NB4 (cell line): ENCODE results near the gene WDR26.

Experiments used
- DNase-seq: peaks from one replicate; pipeline ENCODE4 v3.0.0; 2010; ENCODE audit warnings: low read depth
- H3K4me3 ChIP-seq: one replicate; pipeline ENCODE4 v1.5.1; 2011; ENCODE audit warnings: mild to moderate bottlenecking, low read depth, low read length, moderate library complexity
- MAX ChIP-seq: IDR thresholded peaks from 2 replicates; pipeline ENCODE4 v1.6.1; 2011; ENCODE audit warnings: low read depth, low read length
- MYC ChIP-seq: IDR thresholded peaks from 2 replicates; pipeline ENCODE4 v1.6.1; 2011; ENCODE audit warnings: low read depth, low read length
- POLR2A ChIP-seq: IDR thresholded peaks from 2 replicates; pipeline ENCODE4 v1.6.1; 2011; ENCODE audit warnings: mild to moderate bottlenecking; ENCODE audit not compliant: insufficient read length; ENCODE audit errors: extremely low read depth
- TF ChIP-seq, protein P1 (sequence below): IDR thresholded peaks from one replicate; pipeline ENCODE4 v1.5.1; 2012; ENCODE audit warnings: low read depth, low read length

Gene WDR26

DNA sequence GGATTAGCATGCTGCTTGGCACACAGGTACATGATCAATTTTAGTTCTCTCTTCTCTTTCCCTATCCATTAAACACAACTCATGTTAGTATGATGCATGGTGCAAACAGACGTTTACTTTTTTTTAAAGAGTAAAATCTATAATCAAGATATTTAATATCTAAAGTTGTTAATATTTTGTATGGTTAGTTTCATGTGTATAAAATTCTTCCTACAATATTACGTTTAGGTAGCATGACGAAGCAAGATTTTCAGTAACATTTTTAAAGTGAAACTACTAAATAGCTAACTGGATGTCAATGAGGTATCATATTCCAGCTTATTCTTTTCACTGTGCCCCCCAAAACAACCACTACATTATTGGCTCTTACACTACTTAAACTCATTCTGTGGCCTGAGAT is 41.3 kb downstream of the WDR26 start:
- no peak for TF ChIP-seq MYC
- TF ChIP-seq POLR2A, result no peak
- TF ChIP-seq, protein P1, sequence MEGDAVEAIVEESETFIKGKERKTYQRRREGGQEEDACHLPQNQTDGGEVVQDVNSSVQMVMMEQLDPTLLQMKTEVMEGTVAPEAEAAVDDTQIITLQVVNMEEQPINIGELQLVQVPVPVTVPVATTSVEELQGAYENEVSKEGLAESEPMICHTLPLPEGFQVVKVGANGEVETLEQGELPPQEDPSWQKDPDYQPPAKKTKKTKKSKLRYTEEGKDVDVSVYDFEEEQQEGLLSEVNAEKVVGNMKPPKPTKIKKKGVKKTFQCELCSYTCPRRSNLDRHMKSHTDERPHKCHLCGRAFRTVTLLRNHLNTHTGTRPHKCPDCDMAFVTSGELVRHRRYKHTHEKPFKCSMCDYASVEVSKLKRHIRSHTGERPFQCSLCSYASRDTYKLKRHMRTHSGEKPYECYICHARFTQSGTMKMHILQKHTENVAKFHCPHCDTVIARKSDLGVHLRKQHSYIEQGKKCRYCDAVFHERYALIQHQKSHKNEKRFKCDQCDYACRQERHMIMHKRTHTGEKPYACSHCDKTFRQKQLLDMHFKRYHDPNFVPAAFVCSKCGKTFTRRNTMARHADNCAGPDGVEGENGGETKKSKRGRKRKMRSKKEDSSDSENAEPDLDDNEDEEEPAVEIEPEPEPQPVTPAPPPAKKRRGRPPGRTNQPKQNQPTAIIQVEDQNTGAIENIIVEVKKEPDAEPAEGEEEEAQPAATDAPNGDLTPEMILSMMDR, result no peak
- TF ChIP-seq MAX, result no peak
- DNase-seq, result no peak
- H3K4me3 ChIP-seq, result no peak overlapping the region

DNA sequence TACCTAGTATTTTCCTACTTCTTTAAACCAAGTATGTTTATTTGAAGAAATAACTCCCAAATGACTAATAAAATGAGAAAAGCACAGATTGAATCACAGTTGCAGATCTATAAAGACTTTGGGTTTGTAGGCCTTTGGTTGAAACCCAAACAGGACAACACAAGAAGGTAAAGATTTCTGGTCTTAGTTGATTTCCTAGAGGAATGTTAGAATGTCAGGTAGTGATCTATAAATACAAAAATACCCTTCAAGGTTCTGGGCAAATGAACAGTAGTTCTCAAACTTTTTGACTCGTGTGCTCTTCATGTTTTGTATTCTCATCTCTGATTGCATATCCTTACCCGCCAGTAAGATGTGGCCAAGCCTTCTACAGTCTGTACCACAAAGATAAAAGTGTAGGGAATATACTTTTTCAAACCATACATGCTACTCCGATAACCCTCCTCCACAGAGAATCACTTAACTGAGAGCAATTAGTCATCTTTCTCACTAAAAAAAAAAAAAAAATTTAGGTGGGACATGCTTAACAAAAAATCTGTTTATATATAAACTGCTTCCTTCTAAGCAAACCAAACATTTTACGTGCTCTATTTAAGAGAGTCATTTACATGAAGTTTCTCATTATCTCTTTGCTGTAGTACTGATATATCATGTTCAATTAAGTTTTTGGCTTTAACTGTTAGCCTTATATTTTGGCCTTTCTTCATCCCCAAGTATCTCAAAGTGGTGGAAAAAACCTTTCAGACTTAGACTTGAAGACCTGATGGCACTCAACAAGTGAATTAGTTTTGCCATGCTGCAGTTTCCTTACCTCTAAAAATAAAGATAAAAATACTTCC is 42.0 kb downstream of the WDR26 start:
- no peak for DNase-seq
- TF ChIP-seq MYC (no peak), POLR2A (no peak), MAX (no peak)
- TF ChIP-seq, protein P1, result no peak
- no peak overlapping the region for H3K4me3 ChIP-seq

- no peak overlapping the region for H3K4me3 ChIP-seq
- DNase-seq, result no peak
- TF ChIP-seq MAX (no peak), MYC (no peak), POLR2A (no peak)
- TF ChIP-seq, protein P1, result no peak
Observed at GRCh38 chr1:224390517-224390916, 44.1 kb downstream of the WDR26 start.

DNA sequence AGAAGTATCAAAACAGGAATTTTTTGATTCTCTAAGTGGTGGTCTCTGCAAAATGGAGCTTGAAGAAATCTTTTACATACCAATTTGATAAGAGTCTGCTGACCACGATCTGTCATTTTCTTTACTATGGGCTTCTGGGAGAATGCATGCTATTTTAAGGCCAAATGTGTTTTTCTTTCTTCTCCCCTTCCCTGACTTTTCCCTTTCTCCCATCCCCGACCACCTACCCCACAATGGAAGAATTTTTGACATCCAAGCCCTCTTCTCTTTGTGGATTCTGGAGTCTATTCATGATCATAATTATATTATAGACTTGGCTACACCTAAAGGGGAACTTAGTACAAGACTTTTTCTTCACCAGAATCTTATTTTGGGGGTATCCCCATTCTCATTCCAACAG is 46.7 kb downstream of the WDR26 start:
- no peak overlapping the region for H3K4me3 ChIP-seq
- TF ChIP-seq MYC, result no peak
- TF ChIP-seq POLR2A, result no peak
- TF ChIP-seq, protein P1, result no peak
- TF ChIP-seq MAX, result no peak
- DNase-seq, result no peak

GRCh38 chr1:224387302-224387912 is 47.2 kb downstream of the WDR26 start:
- DNase-seq, result no peak
- no peak overlapping the region for H3K4me3 ChIP-seq
- TF ChIP-seq, protein P1, result no peak
- no peak for TF ChIP-seq POLR2A
- no peak for TF ChIP-seq MYC
- no peak for TF ChIP-seq MAX
